Measurements from ENCODE around the gene THSD4.
"Not testable (repeated sequence)": the region's sequence is repeated elsewhere in the genome, so short reads cannot be mapped to it uniquely, and the experiment has no call there.

Gene THSD4

DNA sequence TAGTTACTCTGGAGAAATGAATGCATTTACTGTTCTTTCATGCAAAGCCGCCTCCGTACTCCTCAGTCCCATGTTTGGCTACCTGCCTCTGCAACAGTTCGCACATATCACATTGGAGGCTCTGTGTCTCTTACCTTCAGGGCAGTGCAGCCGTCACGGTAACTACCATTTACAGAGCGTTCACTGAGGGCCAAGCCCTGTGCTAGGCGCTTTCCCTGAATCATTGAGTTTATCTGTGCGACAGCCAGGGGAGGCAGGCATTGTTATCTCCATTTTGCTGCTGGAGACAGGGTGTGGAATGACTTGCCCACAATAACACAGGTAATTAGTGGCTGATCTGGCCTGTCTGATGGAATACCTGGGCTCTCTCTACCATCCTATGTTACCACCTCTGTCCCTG lies 115.0 kb downstream of the THSD4 start:
- DNase-seq, result no peak

DNA sequence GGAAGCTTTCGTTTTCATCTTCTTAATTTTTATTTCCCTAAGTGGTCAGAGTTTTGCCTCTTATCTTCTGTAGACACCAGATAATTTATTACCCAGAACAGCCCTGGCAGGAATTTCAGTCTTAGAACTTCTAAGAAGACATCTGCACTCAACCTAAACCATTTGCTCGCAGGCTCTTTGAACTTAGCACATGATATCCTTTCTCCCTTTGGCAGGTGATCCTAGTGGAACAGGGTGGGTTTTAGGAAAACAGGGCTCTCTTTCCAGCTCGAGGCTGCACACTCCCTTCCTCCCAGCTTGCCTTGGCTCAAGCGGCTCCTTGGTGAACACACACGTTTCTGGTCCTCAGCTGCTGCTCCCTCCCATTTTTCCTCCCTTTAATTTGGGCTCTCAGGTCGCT lies 116.5 kb downstream of the THSD4 start:
- no peak for DNase-seq

DNA sequence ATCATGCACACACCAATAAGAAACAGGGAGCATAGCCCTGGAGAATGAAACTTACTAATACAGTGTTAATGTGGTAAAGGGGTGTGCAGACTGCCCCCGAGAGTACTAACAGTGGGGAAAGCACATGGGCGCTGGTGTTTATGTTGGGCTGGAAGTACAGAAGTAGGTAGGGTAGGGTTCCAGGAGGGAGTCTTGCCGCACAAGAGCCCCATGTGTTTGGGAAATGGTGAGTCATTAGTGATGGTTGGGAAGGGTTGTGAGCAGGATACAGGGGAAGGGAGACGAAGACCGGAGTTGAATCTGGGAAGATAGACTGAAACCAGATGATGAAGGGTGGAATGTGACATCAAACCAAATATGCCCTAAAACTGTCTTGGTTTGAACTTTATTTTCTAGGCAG lies 117.1 kb downstream of the THSD4 start:
- DNase-seq, result no peak

DNA sequence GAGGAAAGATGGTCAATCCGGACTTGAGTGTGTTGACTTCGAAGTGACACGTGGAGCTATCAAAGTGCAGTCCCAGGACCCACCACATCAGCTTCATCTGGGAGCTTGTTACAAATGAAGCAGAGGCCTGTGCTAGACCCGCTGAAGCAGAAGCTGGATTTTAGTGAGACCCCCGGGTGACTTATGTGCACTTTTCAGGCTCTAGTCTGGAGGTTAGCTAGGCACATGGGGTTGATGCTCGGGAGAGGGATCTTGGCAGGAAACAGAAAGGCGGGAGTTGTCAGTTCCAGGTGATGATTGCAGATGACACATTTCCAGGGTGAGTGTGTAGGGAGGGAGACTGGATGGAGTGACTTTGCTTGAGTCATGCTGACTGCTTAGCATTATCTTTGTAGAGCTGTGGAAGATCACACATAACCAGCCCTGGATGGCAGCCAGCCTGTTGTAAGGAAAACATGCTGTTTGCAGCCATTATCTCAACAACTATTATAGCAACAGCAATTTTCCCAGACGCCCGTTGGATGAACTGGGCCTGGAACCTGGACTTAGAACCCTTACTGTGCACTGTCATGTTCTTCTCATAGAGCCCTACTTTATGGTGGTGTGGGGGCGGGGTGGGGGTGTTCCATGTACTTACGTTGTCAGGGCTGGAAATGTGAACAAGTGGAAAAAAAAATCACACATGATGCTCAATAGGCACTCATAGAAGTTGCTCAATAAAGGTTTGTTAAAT lies 122.4 kb downstream of the THSD4 start:
- DNase-seq, result peak; percentile 31

DNA sequence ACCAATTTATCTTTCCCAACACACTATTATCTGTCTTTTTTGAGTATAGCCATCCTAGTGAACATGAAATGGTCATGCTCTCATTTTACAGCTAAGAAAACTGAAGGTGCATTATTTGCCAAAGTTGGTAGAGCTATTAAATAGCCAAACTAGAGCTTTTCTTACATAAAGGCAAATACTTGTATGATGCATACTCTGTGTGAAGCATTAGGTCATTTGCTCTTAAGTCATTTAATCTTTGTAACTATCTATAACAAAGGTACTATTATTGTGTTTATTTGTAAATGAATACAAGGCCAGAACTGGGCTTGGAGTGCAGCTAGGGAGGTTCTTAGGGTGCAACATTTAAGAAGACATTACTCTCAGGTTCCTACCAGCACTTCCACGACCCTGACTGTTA lies 123.7 kb downstream of the THSD4 start:
- DNase-seq, result no peak

DNA sequence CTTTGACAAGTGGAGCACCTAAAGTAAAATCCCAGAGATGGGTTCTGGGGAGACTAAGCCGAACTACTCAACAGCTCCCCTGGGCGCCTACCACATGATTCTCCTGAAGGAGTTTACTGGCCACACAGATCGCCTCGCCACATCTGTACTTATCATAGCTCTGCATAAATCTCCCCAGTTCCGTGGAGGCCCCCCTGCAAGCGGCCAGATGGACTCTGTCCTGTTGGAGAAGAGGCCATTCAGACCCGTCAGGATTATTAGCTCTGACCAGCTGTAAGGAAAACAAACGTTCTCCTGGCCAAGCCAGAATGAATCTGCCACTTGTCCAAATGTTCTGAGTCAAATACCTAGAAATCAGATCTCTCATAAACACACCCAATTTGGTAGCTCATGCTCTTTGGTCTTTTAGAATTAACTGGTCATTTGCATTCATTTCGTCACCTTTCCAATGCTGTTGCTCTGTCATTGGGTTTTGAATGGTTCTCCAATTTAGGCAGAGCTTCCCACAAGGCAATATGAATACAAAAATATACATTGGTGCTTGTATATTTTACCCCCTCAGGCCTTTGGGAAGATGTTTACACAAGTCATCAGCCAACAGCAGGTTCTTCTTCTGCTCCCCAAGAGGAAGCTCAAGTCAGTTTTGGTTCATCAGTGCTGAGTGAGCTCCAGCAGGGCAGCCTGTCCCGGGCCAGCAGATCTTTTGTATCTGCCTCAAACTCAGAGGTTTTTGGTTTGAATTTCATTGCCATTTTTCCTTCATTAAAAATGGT lies 124.5 kb downstream of the THSD4 start:
- no peak for DNase-seq

DNA sequence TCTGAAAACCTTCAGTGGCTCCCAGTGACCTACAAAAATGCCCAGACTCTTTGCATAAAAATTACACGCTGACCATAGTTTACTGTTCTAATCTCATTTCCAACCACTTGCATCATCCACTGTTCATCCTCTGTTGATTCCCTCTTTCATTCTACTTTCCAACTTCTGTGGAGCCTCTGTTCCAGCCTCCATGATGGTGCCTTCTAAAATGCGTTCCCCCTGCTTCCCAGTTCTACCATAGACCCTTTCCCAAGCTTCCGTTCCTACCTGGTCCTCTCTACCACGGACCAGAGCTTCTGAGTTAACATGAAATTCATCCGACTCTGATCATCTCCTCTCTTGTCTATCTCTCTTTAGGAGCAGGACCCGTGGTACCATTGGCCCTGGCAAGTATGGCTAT lies 127.0 kb downstream of the THSD4 start:
- DNase-seq, result no peak

DNA sequence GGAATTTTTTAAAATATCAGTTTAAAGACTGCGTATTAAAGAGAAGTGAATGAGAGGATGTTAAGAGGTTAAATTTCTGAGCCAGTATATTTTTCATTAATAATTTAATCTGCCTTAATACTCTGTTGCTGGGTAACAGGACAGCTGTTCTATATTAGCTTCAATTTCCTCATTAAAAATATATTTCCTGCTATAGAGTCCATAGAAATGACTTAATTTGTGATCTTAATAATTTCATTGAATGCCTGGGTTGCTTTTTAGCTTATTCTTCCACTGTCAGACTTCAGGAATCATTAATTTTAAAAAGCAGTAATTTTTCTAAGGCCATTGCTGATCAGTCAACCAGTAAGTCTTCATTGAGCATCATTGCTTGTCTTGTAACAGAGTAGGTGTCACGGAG lies 129.0 kb downstream of the THSD4 start:
- DNase-seq, result no peak

DNA sequence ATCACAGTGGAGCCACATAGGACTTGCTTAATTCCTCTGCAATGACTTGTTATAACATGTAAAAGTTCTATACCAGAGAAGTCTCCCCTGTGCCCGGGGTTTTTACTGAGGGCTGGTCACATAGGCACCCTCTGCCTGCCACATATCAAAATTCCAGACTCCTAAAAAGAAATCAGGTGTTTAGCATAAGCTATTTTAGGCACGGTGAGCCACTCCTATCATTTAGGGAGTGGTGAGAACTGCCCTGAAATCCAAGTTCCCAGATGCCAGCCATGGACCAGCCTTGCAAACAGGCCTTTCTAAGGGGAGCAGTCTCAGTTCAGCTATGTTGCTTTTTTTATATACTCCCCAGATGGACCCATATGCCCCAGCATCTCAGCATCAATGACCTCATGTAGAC lies 130.3 kb downstream of the THSD4 start:
- no peak for DNase-seq

DNA sequence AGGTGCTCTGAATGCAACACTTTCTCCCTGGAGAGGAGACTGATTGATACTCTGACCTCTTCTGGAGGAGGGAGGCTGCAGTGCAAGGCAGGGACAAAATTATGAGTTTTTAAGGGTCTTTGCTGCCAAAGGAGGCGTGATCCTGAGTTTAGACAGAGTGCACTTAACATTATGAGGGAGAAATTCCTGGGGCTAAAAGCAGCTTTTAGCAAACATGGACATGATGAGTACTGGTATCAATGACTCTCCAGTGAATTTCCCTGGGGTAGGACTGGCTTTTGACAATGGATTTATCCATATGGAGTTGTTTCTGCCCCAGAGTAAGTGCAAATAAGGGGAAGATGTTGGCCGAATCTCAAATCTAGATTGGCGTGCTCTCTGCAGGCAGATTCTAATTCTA lies 133.1 kb downstream of the THSD4 start:
- DNase-seq, result peak; percentile 16

DNA sequence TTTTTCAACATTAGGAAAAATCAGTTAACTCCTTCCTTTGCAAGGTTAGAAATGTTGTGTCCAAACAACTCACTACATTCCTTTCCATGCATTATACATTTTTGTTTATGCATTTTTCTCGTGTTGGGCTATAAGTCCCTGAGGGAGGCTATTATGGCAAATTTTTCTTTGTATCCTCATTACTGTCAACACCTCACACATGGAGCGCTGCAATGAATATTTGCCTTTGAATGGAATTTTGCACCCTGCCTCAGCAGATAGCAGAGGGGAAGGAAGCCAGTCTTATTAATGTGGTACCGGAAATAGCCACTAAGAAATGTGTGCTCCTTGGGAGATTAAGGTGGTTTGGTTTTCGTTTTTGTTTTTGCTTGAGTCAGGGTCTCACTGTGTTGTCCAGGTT lies 134.7 kb downstream of the THSD4 start:
- no peak for DNase-seq

DNA sequence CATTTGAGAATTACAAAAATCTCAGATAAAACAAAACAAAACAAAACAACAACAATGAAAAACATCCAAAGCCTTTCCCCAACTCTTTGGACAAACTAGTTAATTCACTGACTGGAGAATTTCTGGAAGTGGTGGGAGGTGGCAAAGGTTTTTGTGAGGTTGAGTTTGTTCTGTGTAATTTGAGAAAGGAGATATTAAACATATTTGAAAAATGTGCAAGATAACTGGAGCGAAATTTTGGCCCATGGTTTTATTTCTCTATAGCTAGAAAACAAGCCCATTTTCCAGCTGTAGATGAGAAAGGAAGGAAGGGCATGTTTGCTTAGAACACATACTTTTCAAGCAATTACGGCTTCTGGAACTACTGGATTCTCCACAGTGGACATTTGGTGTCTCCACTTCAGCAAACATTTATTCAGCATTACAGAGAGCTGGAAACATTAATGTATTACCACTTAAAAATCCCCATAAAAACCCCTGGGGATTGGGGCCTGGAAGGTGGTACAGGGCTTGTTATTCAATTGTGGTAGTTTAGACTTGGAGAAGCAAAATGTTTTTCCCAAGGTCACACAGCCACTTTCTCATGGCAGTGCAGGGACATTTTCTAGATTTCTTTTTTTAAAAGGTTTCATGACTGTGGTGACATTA lies 135.8 kb downstream of the THSD4 start:
- DNase-seq, result no peak

DNA sequence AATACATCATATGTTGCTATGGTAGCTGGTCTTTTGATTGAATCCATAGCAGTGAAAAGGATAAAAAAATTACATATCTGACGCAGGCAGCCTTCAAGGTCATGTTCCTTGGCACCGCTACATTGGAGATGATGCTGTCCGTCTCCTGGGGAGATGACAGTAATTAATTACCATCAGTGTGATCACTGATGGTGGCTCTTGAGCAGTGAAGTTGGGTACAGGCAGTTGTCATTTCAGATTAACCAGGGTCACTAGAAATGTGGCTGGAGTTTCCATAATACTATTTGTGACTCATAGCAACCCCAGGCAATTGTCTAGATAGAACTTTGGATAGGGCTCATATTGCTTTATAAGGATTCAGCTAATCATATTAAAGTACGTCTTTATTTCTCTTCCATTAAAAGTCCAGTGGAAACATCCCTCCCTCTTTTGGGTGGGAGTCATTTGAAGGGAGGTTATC lies 136.3 kb downstream of the THSD4 start:
- DNase-seq, result no peak

DNA sequence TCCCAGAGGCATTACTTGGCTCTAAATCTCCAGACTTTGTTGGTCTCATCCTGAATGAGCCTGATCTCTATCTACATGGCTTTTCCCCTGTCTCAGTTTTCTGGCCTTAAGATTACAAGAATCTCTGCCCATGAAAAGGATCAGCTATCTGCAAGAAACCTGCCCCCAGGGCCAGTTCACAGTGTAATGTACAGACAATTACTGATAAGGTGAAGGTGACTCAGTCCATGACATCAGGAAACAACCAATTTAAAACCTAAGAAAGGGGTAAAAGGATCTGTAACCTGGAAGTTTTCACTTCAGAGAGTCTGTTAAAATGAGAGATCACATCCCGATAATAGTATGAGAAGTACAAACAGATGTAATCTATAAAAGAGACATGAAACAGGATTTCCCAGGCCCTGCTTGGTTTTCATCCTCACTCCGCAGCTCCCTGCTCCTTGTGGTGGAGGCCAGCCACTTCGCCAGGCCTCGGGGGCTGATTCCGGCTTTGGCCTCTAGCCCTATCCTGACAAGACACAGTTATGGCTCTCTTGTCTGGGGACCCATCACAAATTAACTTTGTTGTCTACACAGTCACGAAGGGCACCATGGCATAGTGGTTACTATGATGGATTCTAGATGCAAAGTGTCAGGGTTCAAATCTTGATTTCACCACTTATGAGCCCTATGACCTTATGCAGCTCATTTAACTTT lies 136.9 kb downstream of the THSD4 start:
- DNase-seq, result no peak

DNA sequence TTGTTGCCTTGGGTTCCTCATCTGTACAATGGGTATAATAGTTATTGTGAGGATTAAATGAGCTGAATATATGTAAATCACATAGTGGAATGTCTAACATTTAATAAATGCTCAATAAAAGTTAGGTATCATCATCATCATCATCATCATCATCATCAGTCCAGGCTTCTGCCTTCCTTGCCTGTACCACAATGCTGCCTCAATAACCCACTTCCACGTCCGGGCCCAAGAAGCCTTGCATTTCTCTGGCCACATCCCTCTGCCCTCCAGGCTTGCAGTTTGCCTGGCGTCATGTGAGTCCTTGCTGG lies 137.4 kb downstream of the THSD4 start:
- no peak for DNase-seq

DNA sequence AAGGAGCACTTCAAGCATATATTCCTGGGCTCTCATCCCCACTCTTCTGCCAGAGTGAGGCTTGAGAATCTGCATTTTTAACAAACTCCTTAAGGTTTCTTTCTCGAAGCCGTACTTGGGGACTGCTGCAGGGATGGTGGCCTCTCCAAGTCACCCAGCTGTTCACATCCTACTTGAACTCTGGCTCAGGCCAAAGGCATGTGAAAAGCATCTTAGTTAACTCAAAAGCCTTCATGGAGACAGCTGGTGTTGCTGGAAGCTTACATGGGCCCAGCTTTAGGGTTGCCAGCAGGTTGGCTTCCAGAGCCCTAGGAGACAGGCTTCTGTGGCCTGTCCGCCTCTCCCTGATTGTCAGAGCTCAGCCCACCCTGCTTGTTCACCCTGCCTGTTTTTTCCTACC lies 139.2 kb downstream of the THSD4 start:
- no peak for DNase-seq

DNA sequence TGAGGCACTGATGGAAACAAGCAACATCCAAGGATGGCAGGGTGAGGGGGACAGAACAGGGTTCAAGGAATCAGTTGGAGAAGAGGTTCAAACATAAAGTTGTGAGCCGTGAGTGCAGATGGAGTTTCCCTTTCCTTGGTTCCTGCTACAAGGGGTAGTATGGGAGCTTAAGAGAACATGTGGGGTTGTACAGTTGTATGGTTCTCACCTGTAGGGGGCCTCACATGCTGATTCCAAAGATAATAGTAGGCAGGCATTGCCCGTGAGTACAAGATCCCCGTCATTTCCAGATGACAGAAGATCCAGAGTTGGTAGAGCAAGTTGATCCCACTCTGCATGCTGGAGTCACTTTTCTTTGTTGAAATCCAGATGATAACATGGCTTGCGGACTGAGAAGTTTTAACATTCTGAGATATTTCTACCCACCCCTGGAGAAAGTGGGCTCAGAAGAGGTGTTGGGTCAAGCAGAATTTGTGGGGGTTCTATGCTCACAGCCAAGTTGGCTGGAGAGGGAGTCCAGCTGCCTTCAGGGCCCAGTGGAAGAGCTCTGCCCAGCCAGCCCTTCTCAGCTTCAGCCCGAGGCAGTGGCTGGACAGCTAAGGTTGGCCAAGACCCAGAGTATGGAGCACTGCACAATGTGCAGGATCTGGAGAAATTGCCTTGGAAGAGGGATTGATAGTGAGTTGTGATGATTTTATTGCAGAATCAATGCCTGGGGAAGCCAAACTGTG lies 141.8 kb downstream of the THSD4 start:
- no peak for DNase-seq

DNA sequence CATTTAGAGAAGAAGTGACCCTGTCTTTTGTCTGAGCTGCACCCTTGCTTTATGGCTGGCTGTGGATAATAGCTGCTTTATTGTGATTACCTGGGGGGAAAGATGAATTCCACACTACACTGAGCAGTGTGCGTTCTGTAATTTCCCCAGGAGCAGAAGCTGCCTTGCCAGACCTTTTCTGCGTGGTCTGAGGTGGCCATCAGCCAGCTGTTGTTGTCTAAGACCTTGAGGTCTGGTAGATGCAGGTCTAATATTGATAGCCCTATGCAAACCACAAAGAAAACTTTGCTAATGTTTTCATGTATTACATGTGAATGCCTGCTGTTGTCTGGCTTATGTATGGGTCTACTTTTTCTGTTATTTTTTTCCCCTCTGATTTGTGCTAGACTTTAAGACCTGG lies 144.6 kb downstream of the THSD4 start:
- no peak for DNase-seq

DNA sequence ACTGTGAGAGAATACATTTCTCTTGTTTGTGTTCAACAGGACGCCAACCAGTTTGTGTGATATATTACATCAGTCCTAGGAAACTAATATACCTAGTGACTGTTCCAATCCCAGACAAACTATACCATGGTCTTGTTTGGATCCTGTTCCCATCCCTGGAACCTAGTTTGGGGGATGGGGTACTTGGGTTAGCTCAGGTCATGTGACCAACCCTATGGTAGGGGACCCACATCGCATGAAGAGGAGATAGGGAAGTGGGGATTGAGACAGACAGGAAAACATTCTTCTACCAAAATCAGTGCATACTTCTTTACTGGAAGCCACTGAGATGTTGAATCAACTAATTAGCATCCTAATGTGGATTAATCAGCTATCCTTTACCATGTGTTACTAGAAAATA lies 146.1 kb downstream of the THSD4 start:
- no peak for DNase-seq

DNA sequence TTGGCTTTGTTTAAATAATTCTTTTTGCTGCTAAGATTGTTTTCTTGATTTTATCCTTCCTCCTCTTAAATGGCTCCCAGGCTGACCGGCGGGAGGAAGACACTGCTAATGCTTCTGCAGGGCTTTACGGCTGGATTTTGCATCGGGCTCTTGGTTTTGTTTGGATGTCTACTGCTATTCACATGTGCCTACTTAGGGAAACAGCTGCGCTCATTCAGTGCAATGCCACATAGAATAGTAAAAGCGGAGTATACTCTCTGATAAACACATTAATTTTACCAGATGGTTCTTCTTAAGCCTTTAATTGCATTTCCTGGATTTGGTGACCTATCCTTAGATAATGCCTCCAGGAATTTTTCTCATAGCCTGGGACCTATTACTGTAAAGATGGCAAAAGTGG lies 146.6 kb downstream of the THSD4 start:
- DNase-seq, result no peak

DNA sequence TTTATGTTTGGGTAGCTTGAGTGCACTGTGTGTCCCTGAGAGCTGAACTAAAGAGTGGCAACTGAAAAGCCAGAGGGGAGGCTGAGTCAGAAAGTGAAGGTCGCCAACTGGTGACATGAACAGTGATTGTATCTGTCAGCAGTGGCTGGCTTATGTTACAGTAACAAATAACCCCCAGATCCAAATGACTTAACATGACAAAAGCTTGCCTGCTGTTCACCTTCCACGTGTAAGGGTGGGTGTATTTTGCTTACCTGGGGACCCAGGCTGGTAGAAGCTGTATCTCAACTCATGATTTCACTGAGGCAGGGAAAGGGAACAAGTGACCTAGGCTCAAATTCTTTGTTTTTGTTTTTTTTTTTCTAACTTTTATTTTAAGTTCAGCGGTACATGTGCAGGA lies 147.3 kb downstream of the THSD4 start:
- DNase-seq, result no peak

DNA sequence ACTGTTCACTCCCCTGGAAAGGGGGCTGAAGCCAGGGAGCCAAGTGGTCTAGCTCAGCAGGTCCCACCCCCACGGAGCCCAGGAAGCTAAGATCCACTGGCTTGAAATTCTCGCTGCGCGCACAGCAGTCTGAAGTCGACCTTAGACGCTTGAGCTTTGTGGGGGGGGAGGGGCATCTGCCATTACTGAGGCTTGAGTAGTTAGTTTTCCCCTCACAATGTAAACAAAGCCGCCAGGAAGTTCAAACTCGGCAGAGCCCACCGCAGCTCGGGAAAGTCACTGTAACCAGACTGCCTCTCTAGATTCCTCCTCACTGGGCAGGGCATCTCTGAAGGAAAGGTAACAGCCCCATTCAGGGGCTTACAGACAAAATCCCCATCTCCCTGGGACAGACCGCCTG lies 150.3 kb downstream of the THSD4 start:
- DNase-seq, result not testable (repeated sequence)

DNA sequence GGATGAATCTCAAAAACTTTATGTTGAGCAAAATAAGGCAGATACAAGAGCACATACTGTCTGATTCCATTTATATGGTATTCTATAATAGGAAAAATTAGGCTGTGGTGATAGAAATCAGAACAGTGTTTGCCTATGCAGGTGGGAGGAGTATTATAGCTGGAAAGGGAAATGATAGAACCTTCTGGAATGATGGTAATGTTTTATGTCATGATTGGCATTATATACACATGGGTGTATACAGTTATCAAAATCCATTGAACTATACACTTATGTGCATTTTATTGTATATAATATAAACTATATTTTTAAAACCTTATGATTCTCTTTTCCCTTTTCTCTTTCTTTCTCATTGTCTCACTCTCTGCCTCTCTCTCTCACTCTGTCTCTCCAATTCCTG lies 156.1 kb downstream of the THSD4 start:
- no peak for DNase-seq
